Ovary (tissue), 9 donors: ENCODE results near the gene MCOLN2. TPM values are rescaled to one million over a fixed set of nuclear protein-coding genes. Genes with fewer than 3 reads are reported as not detected.

ENCODE experiments used
- DNase-seq, 5 donors: peaks; one replicate each; pipeline ENCODE4 v3.0.0-alpha.2; 2019 to 2020
- H3K27ac ChIP-seq, 2 donors: fragments of 200-600 bp; one replicate each; pipeline versions ENCODE4 v1.5.1 to v1.8.0; 2019 to 2022
- H3K27me3 ChIP-seq: fragments of 200-600 bp; one replicate; pipeline ENCODE4 v1.8.0; 2022
- H3K36me3 ChIP-seq: fragments of 200-600 bp; sonication (generic); one replicate; pipeline ENCODE4 v1.5.1; 2019
- H3K4me1 ChIP-seq: one replicate; pipeline ENCODE4 v1.8.1; 2013; ENCODE audit warnings: mild to moderate bottlenecking, moderate library complexity; ENCODE audit not compliant: insufficient read depth
- H3K4me3 ChIP-seq: fragments of 200-600 bp; sonication (generic); one replicate; pipeline ENCODE4 v1.5.1; 2017
- H3K9me3 ChIP-seq, 2 donors: fragments of 200-600 bp in 1 of 2; sonication (generic) in 1 of 2; one replicate each; pipeline versions ENCODE4 v1.5.1 to v1.8.1; 2013 to 2019; ENCODE audit warnings: mild to moderate bottlenecking in 1 of 2, moderate library complexity in 1 of 2
- CTCF ChIP-seq, 3 donors: fragments of 450-650 bp in 2 of 3; fragments of 200-600 bp in 1 of 3; IDR thresholded peaks; one replicate each; pipeline versions ENCODE4 v1.5.1 to v1.8.0; 2016 to 2022; ENCODE audit warnings: antibody characterized with exemption in 3 of 3, mild to moderate bottlenecking in 1 of 3
- EP300 ChIP-seq: sonication (generic); formaldehyde crosslinking; IDR thresholded peaks from one replicate; pipeline ENCODE4 v1.6.1; 2017; ENCODE audit warnings: antibody characterized with exemption
- POLR2A ChIP-seq: fragments of 450-650 bp; IDR thresholded peaks from one replicate; pipeline ENCODE4 v1.6.1; 2017; ENCODE audit warnings: antibody characterized with exemption, mild to moderate bottlenecking, moderate library complexity
- WGBS, 3 donors: extraction: QIAGEN DNeasy Blood & Tissue Kit in 1 of 3; methylation state at CpG; one replicate each; pipeline versions ENCODE4 v1.1.5 to v1.1.7; 2013 to 2017; 5-methylcytosine and 5-hydroxymethylcytosine counted together
- intact Hi-C, 4 donors: fragments of 100-400 bp; cut with DNase I; formaldehyde crosslinking; loops; one replicate each; pipeline versions ENCODE4 v1.11.0 to v1.15.1; 2022 to 2023
- polyA plus RNA-seq, 2 donors: library from polyadenylated mRNA; stranded (reverse); fragments of 200-250 nt in 1 of 2; fragments of 350-450 nt in 1 of 2; fragmentation: Illumina TruSeq in 1 of 2; extraction: RNeasy Lipid Tissue Mini Kit (QIAGEN cat#74804) in 1 of 2; gene quantifications; one replicate each; pipeline ENCODE4 v1.2.3, GENCODE V29; 2013 to 2014
- total RNA-seq, 7 donors: library from RNA; depleted of rRNA in 2 of 7; stranded (reverse); fragments of >200 nt in 2 of 7; fragmentation: NEBNext Ultra II Directional in 3 of 7; extraction: Animal tissue kit (Norgen Biotek cat#: 25700) in 3 of 7; gene quantifications; one replicate each; pipeline versions ENCODE4 v1.1.0 to v1.2.4, GENCODE V29; 2016 to 2023
- donor health status: DM: no; HTN: no; CAD: no; lungs with moderate emphysema.
- donor health status: DM: no; HTN: no; CAD: no.
- donor health status: Bipolar disorder and iron deficiency.
- donor health status: DM: yes; HTN: yes; CAD: no.
- donor health status: DM: no; HTN: no; CAD: no.
- donor health status: DM: yes; HTN: yes; CAD: no.

MCOLN2 gene
- total and polyA plus RNA-seq, 9 donors, result 0.15 to 3.3 (median 0.60) TPM

GRCh38 chr1:84969489-84970250 is 27.2 kb downstream of the MCOLN2 start:
- Histone ChIP-seq H3K27me3 (no peaks in the 10 kb centered on the region), H3K4me3 (no peak overlapping the region), H3K9me3 (no peaks in the 10 kb centered on the region), H3K27ac (no peak overlapping the region), H3K36me3 (no peaks in the 10 kb centered on the region), H3K4me1 (no peaks in the 10 kb centered on the region)
- TF ChIP-seq POLR2A (no peak), EP300 (no peak), CTCF (IDR thresholded peaks at IDR 0.05) (no peak)
- intact Hi-C loops, result no loop called here
- DNase-seq, result no peak
- 94 to 97% (median 96%) methylated on average over 7 of the region's 7 CpGs for WGBS, 3 donors

GRCh38 chr1:84968865-84969264 is 28.0 kb downstream of the MCOLN2 start:
- DNase-seq, result no peak
- no peaks in the 10 kb centered on the region for H3K4me1 ChIP-seq
- intact Hi-C loops, result no loop called here
- H3K9me3 ChIP-seq, result no peaks in the 10 kb centered on the region
- no peaks in the 10 kb centered on the region for H3K36me3 ChIP-seq
- no peak for TF ChIP-seq EP300
- TF ChIP-seq POLR2A, result no peak
- no peak overlapping the region for H3K4me3 ChIP-seq
- H3K27ac ChIP-seq, result no peak overlapping the region
- H3K27me3 ChIP-seq, result no peaks in the 10 kb centered on the region
- WGBS, 3 donors, result 94 to 96% (median 95%) methylated on average over 3 of the region's 3 CpGs

GRCh38 chr1:84968101-84968500 is 28.8 kb downstream of the MCOLN2 start:
- H3K9me3 ChIP-seq, result no peaks in the 10 kb centered on the region
- no peak for DNase-seq
- no peaks in the 10 kb centered on the region for H3K36me3 ChIP-seq
- intact Hi-C loops, result no loop called here
- WGBS, 3 donors, result 84 to 96% (median 91%) methylated on average over 1 of the region's 1 CpG
- H3K27me3 ChIP-seq, result no peaks in the 10 kb centered on the region
- no peak overlapping the region for H3K4me3 ChIP-seq
- H3K4me1 ChIP-seq, result no peaks in the 10 kb centered on the region
- H3K27ac ChIP-seq, result no peak overlapping the region
- TF ChIP-seq CTCF (IDR thresholded peaks at IDR 0.05) (no peak), EP300 (no peak), POLR2A (no peak)

GRCh38 chr1:84967666-84968065 is 29.2 kb downstream of the MCOLN2 start:
- Histone ChIP-seq H3K27me3 (no peaks in the 10 kb centered on the region), H3K4me1 (no peaks in the 10 kb centered on the region), H3K27ac (no peak overlapping the region), H3K9me3 (no peaks in the 10 kb centered on the region), H3K36me3 (no peaks in the 10 kb centered on the region), H3K4me3 (no peak overlapping the region)
- intact Hi-C loops, result no loop called here
- TF ChIP-seq CTCF (IDR thresholded peaks at IDR 0.05) (no peak), EP300 (no peak), POLR2A (no peak)
- DNase-seq, result no peak
- WGBS, 3 donors, result 75 to 80% (median 78%) methylated on average over 1 of the region's 1 CpG

- Histone ChIP-seq H3K9me3 (no peaks in the 10 kb centered on the region), H3K27ac (no peak overlapping the region), H3K4me1 (peaks cover 4% of the 10 kb centered on the region), H3K27me3 (no peaks in the 10 kb centered on the region), H3K4me3 (no peak overlapping the region), H3K36me3 (no peaks in the 10 kb centered on the region)
- intact Hi-C loops, result no loop called here
- DNase-seq, result no peak
- TF ChIP-seq EP300, result no peak
- TF ChIP-seq CTCF (IDR thresholded peaks at IDR 0.05), result no peak
- no peak for TF ChIP-seq POLR2A
Measured at GRCh38 chr1:84963021-84963420, 33.9 kb downstream of the MCOLN2 start.
